Lung (tissue), 12 donors: ENCODE measurements around the gene PHLDB2. TPM values are rescaled to one million over a fixed set of nuclear protein-coding genes. Genes with fewer than 3 reads are reported as not detected.

Source experiments
- ATAC-seq: fragments of 200-7000 bp; cut with Tn5 transposase; one replicate; pipeline ENCODE4 v1.9.1; 2020; ENCODE audit warnings: moderate number of reproducible peaks; ENCODE audit not compliant: insufficient read depth, low FRiP score
- DNase-seq, 3 donors: peaks; one replicate each; pipeline ENCODE4 v3.0.0-alpha.2; 2013 to 2017
- H3K27ac ChIP-seq, 2 donors: one replicate each; pipeline ENCODE4 v1.5.1; 2013; ENCODE audit warnings: mild to moderate bottlenecking in 2 of 2, moderate library complexity in 2 of 2, control low read depth in 1 of 2, inconsistent platforms in 1 of 2, low read depth in 1 of 2, low read length in 1 of 2
- H3K27me3 ChIP-seq, 3 donors: one replicate each; pipeline ENCODE4 v1.5.1; 2013; ENCODE audit warnings: low read length in 2 of 3; ENCODE audit not compliant: control insufficient read depth in 3 of 3, insufficient read depth in 3 of 3
- H3K36me3 ChIP-seq, 4 donors: one replicate each; pipeline ENCODE4 v1.5.1; 2013; ENCODE audit warnings: low read length in 4 of 4, mild to moderate bottlenecking in 1 of 4, moderate library complexity in 1 of 4; ENCODE audit not compliant: control insufficient read depth in 4 of 4, insufficient read depth in 4 of 4
- H3K4me1 ChIP-seq, 5 donors: one replicate each; pipeline ENCODE4 v1.5.1; 2013; ENCODE audit warnings: low read length in 5 of 5, mild to moderate bottlenecking in 2 of 5, moderate library complexity in 1 of 5; ENCODE audit not compliant: control insufficient read depth in 5 of 5, insufficient read depth in 5 of 5
- H3K4me3 ChIP-seq: one replicate; pipeline ENCODE4 v1.5.1; 2013; ENCODE audit warnings: mild to moderate bottlenecking, control low read depth, moderate library complexity
- H3K9ac ChIP-seq, 2 donors: one replicate each; pipeline ENCODE4 v1.5.1; 2013; ENCODE audit warnings: low read length in 2 of 2, control low read depth in 1 of 2; ENCODE audit not compliant: insufficient read depth in 1 of 2
- H3K9me3 ChIP-seq, 4 donors: one replicate each; pipeline ENCODE4 v1.5.1; 2013; ENCODE audit warnings: low read length in 3 of 4, mild to moderate bottlenecking in 1 of 4, moderate library complexity in 1 of 4; ENCODE audit not compliant: control insufficient read depth in 4 of 4, insufficient read depth in 3 of 4
- CTCF ChIP-seq: IDR thresholded peaks from 2 replicates; pipeline ENCODE4 v1.5.1; 2012; ENCODE audit warnings: mild to moderate bottlenecking; ENCODE audit errors: control extremely low read depth, extremely low read depth
- WGBS, 2 donors: extraction: QIAGEN DNeasy Blood & Tissue Kit; methylation state at CpG; one replicate each; pipeline ENCODE4 v1.1.7; 2013; 5-methylcytosine and 5-hydroxymethylcytosine counted together
- polyA plus RNA-seq, 2 donors: library from polyadenylated mRNA; stranded (reverse); fragments of 200-250 nt; gene quantifications; one replicate each; pipeline ENCODE4 v1.2.1, GENCODE V29; 2013
- total RNA-seq, 2 donors: library from RNA; depleted of rRNA in 1 of 2; stranded (reverse); fragments of >200 nt in 1 of 2; gene quantifications; one replicate each; pipeline ENCODE4 v1.2.1, GENCODE V29; 2014 to 2021
- donor health status: control.
- donor health status: control.
- donor health status: Bipolar disorder and iron deficiency.
- donor health status: healthy.
- donor health status: DM: yes; HTN: yes; CAD: no.

Gene PHLDB2
- total and polyA plus RNA-seq, 4 donors: 14.4 to 58.1 (median 26.7) TPM

GRCh38 chr3:111972891-111973290, 113.8 kb downstream of the PHLDB2 start:
- DNase-seq (no peak), ATAC-seq (no peak)
- no peaks in the 10 kb centered on the region for H3K9me3 ChIP-seq
- no peak overlapping the region for H3K4me3 ChIP-seq
- 82 to 94% methylated on average over 3 of the region's 3 CpGs for WGBS, 2 donors
- H3K36me3 ChIP-seq: peaks cover 0 to 17% (median 2%) of the 10 kb centered on the region in 4 donors
- peaks cover 0 to 45% (median 4%) of the 10 kb centered on the region in 5 donors for H3K4me1 ChIP-seq
- no peak overlapping the region for H3K9ac ChIP-seq
- H3K27ac ChIP-seq: no peak overlapping the region
- no peak for TF ChIP-seq CTCF
- no peaks in the 10 kb centered on the region for H3K27me3 ChIP-seq

- ATAC-seq (no peak), DNase-seq (no peak)
- Histone ChIP-seq H3K4me1 (peaks cover 0 to 31% (median 1%) of the 10 kb centered on the region in 5 donors), H3K27ac (no peak overlapping the region), H3K9ac (no peak overlapping the region), H3K4me3 (no peak overlapping the region), H3K27me3 (no peaks in the 10 kb centered on the region), H3K36me3 (peaks cover 0 to 14% (median 5%) of the 10 kb centered on the region in 4 donors), H3K9me3 (no peaks in the 10 kb centered on the region)
- WGBS, 2 donors: 88 to 90% methylated on average over 2 of the region's 2 CpGs
- TF ChIP-seq CTCF: no peak
These were observed 116.1 kb downstream of the PHLDB2 start for GRCh38 chr3:111975131-111975530.

DNA sequence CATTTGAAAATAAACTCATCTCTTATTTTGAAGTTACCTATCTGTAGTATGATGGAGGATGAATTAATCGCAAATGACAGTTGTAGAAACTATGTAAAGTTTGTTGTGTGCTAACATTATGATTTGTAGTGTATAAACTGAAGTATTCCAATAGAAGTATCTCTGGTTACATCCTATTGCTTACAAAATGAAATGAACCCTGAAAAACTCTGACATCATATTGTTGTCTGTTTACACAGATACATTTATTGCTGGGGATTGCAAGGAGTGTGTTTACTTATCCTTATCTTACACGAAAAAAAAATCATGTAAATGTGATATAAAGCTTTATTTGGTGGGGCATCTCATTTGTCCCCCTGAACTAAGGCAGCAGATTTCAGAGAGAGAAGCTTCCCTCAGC, 117.2 kb downstream of the PHLDB2 start:
- 67 to 86% methylated on average over 2 of the region's 2 CpGs for WGBS, 2 donors
- Histone ChIP-seq H3K4me1 (peaks cover 0 to 31% (median 5%) of the 10 kb centered on the region in 5 donors), H3K27me3 (no peaks in the 10 kb centered on the region), H3K36me3 (peaks cover 0 to 14% (median 5%) of the 10 kb centered on the region in 4 donors), H3K9ac (no peak overlapping the region), H3K4me3 (no peak overlapping the region), H3K9me3 (no peaks in the 10 kb centered on the region), H3K27ac (no peak overlapping the region)
- ATAC-seq (no peak), DNase-seq (no peak)
- no peak for TF ChIP-seq CTCF
